Stomach (tissue), 9 donors: ENCODE data around the gene PKP4. TPM values are rescaled to one million over a fixed set of nuclear protein-coding genes. Genes with fewer than 3 reads are reported as not detected.
"Not testable (repeated sequence)": the region's sequence is repeated elsewhere in the genome, so short reads cannot be mapped to it uniquely, and the experiment has no call there.

Source experiments
- DNase-seq, 2 donors: peaks; one replicate each; pipeline versions ENCODE4 v3.0.0 to v3.0.0-alpha.2; 2013 to 2019
- H3K27ac ChIP-seq, 5 donors: fragments of 200-600 bp in 4 of 5; sonication (generic) in 4 of 5; one replicate each; pipeline ENCODE4 v1.5.1; 2013 to 2019; ENCODE audit warnings: mild to moderate bottlenecking in 1 of 5, moderate library complexity in 1 of 5
- H3K27me3 ChIP-seq, 3 donors: fragments of 200-600 bp; sonication (generic); one replicate each; pipeline ENCODE4 v1.5.1; 2017 to 2019; ENCODE audit warnings: mixed run types in 1 of 3
- H3K36me3 ChIP-seq, 4 donors: fragments of 200-600 bp; sonication (generic); 1 replicate in 3 of 4; 2 replicates in 1 of 4; pipeline ENCODE4 v1.5.1; 2016 to 2019
- H3K4me1 ChIP-seq, 4 donors: fragments of 200-600 bp; sonication (generic); one replicate each; pipeline ENCODE4 v1.5.1; 2016 to 2019
- H3K4me3 ChIP-seq, 4 donors: fragments of 200-600 bp; sonication (generic) in 3 of 4; one replicate each; pipeline ENCODE4 v1.5.1; 2016 to 2019; ENCODE audit warnings: mild to moderate bottlenecking in 1 of 4
- H3K9me3 ChIP-seq, 4 donors: fragments of 200-600 bp; sonication (generic); one replicate each; pipeline ENCODE4 v1.5.1; 2016 to 2019
- EP300 ChIP-seq: sonication (generic); formaldehyde crosslinking; IDR thresholded peaks from one replicate; pipeline ENCODE4 v1.6.1; 2017; ENCODE audit warnings: antibody characterized with exemption
- POLR2A ChIP-seq, 4 donors: fragments of 450-650 bp; IDR thresholded peaks; one replicate each; pipeline ENCODE4 v1.6.1; 2016; ENCODE audit warnings: antibody characterized with exemption in 4 of 4, control low read depth in 2 of 4, mild to moderate bottlenecking in 1 of 4, moderate library complexity in 1 of 4
- POLR2AphosphoS5 ChIP-seq, 3 donors: sonication (generic); formaldehyde crosslinking; IDR thresholded peaks; one replicate each; pipeline ENCODE4 v1.6.1; 2016; ENCODE audit warnings: antibody characterized with exemption in 3 of 3
- WGBS, 5 donors: extraction: QIAGEN DNeasy Blood & Tissue Kit in 3 of 5; methylation state at CpG; one replicate each; pipeline versions ENCODE4 v1.1.5 to v1.1.7; 2013 to 2018; 5-methylcytosine and 5-hydroxymethylcytosine counted together
- intact Hi-C: fragments of 100-400 bp; cut with DNase I; formaldehyde crosslinking; loops from one replicate; pipeline ENCODE4 v1.15.1; 2023; ENCODE audit warnings: low total_unique reads
- polyA plus RNA-seq, 3 donors: library from polyadenylated mRNA; stranded (reverse); fragments of 200-250 nt; gene quantifications; one replicate each; pipeline ENCODE4 v1.2.3, GENCODE V29; 2013
- total RNA-seq, 5 donors: library from RNA; depleted of rRNA; stranded (reverse); fragments of >200 nt; gene quantifications; one replicate each; pipeline versions ENCODE4 v1.1.0 to v1.2.3, GENCODE V29; 2014 to 2016
- TF ChIP-seq, protein P1 (sequence below), 7 experiments: fragments of 450-650 bp in 4 of 7; fragments of 200-600 bp in 3 of 7; sonication (generic) in 3 of 7; IDR thresholded peaks; one replicate each; pipeline ENCODE4 v1.5.1; 2016 to 2019; ENCODE audit warnings: antibody characterized with exemption in 7 of 7, control low read depth in 2 of 7, mild to moderate bottlenecking in 1 of 7
- donor health status: healthy with polysubstance abuse.
- donor health status: Bipolar disorder and iron deficiency.
- donor health status: healthy.

The PKP4 gene
- total and polyA plus RNA-seq, 8 donors: 20.5 to 223 (median 75.8) TPM

DNA sequence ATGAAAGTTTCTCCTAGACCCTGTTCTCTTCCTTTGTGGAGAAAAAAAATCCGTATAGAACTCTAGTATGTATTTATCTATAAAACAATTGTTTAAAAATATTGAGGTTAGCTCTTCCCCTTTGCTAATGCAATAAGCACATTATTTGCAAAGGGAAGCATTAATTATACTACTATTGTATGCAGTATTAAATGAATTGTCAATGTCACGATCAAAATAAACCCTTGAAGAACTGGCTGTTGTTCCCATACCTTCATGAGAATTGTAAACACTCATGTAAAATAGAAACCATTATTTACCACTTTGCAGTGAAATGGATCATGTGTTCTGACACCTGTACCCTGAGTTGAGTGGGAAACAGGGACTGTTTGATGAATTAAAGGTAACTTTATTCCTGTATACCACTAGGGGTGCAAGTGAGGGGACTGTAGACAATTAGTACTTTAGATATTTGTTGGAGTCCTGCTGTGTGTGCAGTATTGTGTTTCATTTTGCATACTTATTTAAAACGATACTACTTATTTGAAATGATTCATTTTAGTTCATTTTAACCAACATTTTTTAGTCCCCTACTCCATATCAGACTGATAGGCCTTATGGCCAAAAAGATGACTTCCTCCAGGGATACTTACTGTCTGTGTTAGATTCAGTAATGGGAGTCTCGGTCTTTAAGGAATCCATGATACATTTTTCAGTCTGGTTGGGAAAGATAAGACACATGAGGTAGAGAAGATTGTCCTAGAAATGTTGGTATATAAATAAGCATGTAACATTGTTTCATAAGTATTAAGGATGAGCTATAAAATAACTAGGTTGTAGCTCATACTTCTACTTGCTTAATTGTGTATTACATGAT is 7.9 kb downstream of the PKP4 start:
- TF ChIP-seq, protein P1, sequence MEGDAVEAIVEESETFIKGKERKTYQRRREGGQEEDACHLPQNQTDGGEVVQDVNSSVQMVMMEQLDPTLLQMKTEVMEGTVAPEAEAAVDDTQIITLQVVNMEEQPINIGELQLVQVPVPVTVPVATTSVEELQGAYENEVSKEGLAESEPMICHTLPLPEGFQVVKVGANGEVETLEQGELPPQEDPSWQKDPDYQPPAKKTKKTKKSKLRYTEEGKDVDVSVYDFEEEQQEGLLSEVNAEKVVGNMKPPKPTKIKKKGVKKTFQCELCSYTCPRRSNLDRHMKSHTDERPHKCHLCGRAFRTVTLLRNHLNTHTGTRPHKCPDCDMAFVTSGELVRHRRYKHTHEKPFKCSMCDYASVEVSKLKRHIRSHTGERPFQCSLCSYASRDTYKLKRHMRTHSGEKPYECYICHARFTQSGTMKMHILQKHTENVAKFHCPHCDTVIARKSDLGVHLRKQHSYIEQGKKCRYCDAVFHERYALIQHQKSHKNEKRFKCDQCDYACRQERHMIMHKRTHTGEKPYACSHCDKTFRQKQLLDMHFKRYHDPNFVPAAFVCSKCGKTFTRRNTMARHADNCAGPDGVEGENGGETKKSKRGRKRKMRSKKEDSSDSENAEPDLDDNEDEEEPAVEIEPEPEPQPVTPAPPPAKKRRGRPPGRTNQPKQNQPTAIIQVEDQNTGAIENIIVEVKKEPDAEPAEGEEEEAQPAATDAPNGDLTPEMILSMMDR (IDR thresholded peaks at IDR 0.05): peak in 2 of 7 experiments; percentile 21 to 41
- TF ChIP-seq POLR2A (IDR thresholded peaks at IDR 0.05) (no peak), EP300 (no peak)
- 83 to 90% (median 86%) methylated on average over 4 of the region's 4 CpGs for WGBS, 5 donors
- no peak overlapping the region for H3K27ac ChIP-seq

DNA sequence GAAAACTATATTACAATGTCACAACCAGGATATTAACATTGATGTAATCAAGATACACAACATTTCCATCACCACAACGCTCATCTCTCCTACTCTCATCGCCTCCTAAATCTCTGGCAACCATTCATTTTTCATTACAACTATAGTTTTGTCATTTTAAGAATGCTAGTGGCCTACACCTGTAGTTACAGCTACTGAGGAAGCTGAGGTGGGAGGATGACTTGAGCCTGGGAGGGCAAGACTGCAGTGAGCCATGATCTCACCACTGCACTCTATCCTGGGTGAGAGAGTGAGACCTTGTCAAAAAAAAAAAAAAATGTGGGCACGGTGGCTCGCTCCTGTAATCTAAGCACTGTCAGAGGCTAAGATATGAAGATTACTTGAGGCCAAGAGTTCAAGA is 10.5 kb downstream of the PKP4 start:
- Histone ChIP-seq H3K4me1 (peaks cover 0 to 9% (median 3%) of the 10 kb centered on the region in 4 donors), H3K27ac (no peak overlapping the region), H3K36me3 (peaks cover 0 to 15% (median 4%) of the 10 kb centered on the region in 4 donors), H3K4me3 (no peak overlapping the region), H3K9me3 (no peaks in the 10 kb centered on the region), H3K27me3 (no peaks in the 10 kb centered on the region)
- TF ChIP-seq EP300 (no peak), POLR2A (IDR thresholded peaks at IDR 0.05) (no peak), POLR2AphosphoS5 (IDR thresholded peaks at IDR 0.05) (no peak)
- TF ChIP-seq, protein P1 (IDR thresholded peaks at IDR 0.05): no peak
- DNase-seq: no peak
- intact Hi-C loops: no loop called here
- WGBS, 5 donors: 91 to 99% (median 96%) methylated on average over 4 of the region's 4 CpGs

More for the DNA sequence above, 7.9 kb downstream of the PKP4 start:
- intact Hi-C loops: no loop called here
- Histone ChIP-seq H3K9me3 (no peaks in the 10 kb centered on the region), H3K4me3 (no peak overlapping the region), H3K4me1 (peaks cover 0 to 32% (median 19%) of the 10 kb centered on the region in 4 donors), H3K27me3 (no peaks in the 10 kb centered on the region), H3K36me3 (peaks cover 0 to 5% (median 0%) of the 10 kb centered on the region in 4 donors)
- peak in 1 of 2 donors; percentile 26 for DNase-seq

DNA sequence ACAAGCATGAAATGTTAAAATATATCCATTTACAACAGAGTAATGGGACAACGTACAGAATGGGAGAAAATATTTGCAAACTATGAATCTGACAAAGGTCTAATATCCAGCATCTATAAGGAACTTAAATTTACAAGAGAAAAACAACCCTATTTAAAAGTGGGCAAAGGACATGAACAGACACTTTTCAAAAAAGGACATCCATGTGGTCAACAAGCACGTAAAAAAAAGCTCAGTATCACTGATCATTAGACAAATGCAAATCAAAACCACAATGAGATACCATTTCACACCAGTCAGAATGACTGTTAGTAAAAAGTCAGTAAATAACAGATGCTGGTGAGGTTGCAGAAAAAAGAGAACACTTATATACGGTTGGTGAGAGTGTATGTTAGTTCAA is 16.1 kb downstream of the PKP4 start:
- peaks cover 0 to 14% (median 10%) of the 10 kb centered on the region in 4 donors for H3K4me1 ChIP-seq
- WGBS, 5 donors: 92 to 99% (median 97%) methylated on average over 3 of the region's 3 CpGs

DNA sequence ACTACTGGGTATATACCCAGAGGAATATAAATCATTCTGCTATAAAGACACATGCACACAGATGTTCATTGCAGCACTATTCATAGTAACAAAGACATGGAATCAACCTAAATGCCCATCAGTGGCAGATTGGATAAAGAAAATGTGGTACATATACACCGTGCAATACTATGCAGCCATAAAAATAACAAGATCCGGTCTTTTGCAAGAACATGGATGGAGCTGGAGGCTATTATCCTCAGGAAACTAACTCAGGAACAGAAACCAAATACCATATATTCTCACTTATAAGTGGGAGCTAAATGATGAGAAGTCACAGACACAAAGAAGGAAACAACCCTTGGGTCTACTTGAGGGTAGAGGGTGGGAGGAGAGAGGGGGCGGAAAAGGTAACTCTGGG is 16.5 kb downstream of the PKP4 start:
- Histone ChIP-seq H3K36me3 (peaks cover 0 to 15% (median 4%) of the 10 kb centered on the region in 4 donors), H3K4me1 (peaks cover 0 to 18% (median 13%) of the 10 kb centered on the region in 4 donors)
- H3K9me3 ChIP-seq, H3K27ac ChIP-seq, DNase-seq, intact Hi-C loops, H3K4me3 ChIP-seq, H3K27me3 ChIP-seq: not testable (repeated sequence)
- WGBS, 5 donors: 89 to 100% (median 98%) methylated on average over 3 of the region's 3 CpGs

More for the DNA sequence above, 16.1 kb downstream of the PKP4 start:
- H3K27ac ChIP-seq, intact Hi-C loops, DNase-seq, H3K27me3 ChIP-seq, H3K9me3 ChIP-seq, H3K4me3 ChIP-seq: not testable (repeated sequence)
- H3K36me3 ChIP-seq: peaks cover 0 to 15% (median 4%) of the 10 kb centered on the region in 4 donors

DNA sequence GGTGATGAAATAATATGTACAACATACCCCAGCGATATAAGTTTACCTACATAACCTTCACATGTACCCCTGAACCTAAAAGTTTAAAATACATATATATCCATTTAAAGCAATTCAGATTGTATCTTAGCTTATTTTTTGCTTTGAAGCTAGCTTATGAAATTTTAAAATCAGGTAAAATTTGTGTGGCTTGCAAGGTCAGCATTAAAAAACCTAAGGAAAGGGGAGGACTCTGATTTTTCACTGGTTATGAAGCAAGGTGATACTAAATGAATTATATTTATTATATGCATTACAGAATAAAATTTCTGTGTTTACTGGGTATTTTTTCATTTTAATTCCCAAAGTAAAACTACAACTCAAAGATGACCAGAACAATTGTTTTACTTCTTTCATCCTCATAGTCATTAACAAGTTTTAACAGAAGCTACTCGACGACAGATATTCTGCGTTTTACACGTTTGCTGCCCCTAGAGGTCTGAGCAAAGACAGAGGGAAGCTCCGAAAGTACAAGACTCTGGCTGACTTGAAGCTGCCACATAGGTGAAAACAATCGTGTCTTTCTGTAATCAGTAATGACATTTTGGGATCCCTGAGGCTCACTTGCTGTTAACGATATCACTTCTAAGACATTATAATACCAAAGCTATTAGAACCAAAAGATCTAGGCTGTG is 17.1 kb downstream of the PKP4 start:
- Histone ChIP-seq H3K36me3 (peaks cover 0 to 14% (median 4%) of the 10 kb centered on the region in 4 donors), H3K9me3 (no peaks in the 10 kb centered on the region), H3K27ac (no peak overlapping the region), H3K4me1 (peaks cover 0 to 24% (median 16%) of the 10 kb centered on the region in 4 donors), H3K4me3 (no peak overlapping the region), H3K27me3 (no peaks in the 10 kb centered on the region)
- WGBS, 5 donors: 86 to 97% (median 93%) methylated on average over 8 of the region's 8 CpGs
- no peak for DNase-seq
- intact Hi-C loops: no loop called here
- TF ChIP-seq EP300 (no peak), POLR2AphosphoS5 (IDR thresholded peaks at IDR 0.05) (no peak), POLR2A (IDR thresholded peaks at IDR 0.05) (no peak)
- TF ChIP-seq, protein P1 (IDR thresholded peaks at IDR 0.05): no peak

DNA sequence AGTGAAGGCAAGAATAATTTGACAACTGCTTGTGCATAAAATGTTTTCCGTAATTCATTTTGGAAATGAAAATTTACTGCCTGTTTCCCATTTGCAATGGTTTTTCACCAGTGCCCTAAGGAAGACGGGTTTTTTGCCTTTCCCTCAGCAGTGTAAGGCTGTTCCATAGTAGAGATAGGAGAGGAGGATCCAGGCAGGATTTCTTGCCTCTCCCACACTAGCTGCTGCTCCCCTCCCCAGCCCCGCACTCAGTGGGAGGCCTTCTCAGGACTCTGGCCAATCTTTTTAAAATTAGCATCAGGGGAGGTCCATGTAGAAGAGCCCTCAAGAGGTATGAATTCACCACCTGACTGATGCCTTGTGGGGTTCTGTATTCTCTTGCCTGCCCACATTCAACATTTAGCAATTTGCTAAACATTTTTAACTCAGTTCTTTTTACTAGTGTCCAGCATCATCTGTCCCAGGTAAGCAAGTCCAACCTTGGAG is 17.8 kb downstream of the PKP4 start:
- intact Hi-C loops: not testable (repeated sequence)
- 94 to 99% (median 99%) methylated on average over 3 of the region's 3 CpGs for WGBS, 5 donors
- H3K4me1 ChIP-seq: peaks cover 0 to 24% (median 16%) of the 10 kb centered on the region in 4 donors

More for the DNA sequence above, 17.8 kb downstream of the PKP4 start:
- H3K36me3 ChIP-seq: peaks cover 0 to 10% (median 4%) of the 10 kb centered on the region in 4 donors
- not testable (repeated sequence) for DNase-seq, H3K9me3 ChIP-seq, H3K4me3 ChIP-seq, H3K27ac ChIP-seq, H3K27me3 ChIP-seq
